NB4 (cell line): ENCODE results near the gene SPDYE18.
"Not testable (repeated sequence)": the region's sequence is repeated elsewhere in the genome, so short reads cannot be mapped to it uniquely, and the experiment has no call there.

ENCODE experiments used
- CTCF ChIP-seq: IDR thresholded peaks from one replicate; pipeline ENCODE4 v1.5.1; 2012; ENCODE audit warnings: low read depth, low read length
- MAX ChIP-seq: IDR thresholded peaks from 2 replicates; pipeline ENCODE4 v1.6.1; 2011; ENCODE audit warnings: low read depth, low read length
- POLR2A ChIP-seq: IDR thresholded peaks from 2 replicates; pipeline ENCODE4 v1.6.1; 2011; ENCODE audit warnings: mild to moderate bottlenecking; ENCODE audit not compliant: insufficient read length; ENCODE audit errors: extremely low read depth

GRCh38 chr7:77102671-77103070 is 40.3 kb upstream of the SPDYE18 start:
- TF ChIP-seq POLR2A, CTCF, MAX: not testable (repeated sequence)
